Fibroblast of lung (primary cell): ENCODE measurements around the gene CFD. TPM values are rescaled to one million over a fixed set of nuclear protein-coding genes. Genes with fewer than 3 reads are reported as not detected.

ENCODE experiments used
- DNase-seq, 2 donors: peaks; one replicate each; pipeline versions ENCODE4 v3.0.0 to v3.0.0-alpha.2; 2010; ENCODE audit warnings: low read depth in 2 of 2
- H2AFZ ChIP-seq: 2 replicates; pipeline ENCODE4 v1.5.1; 2012; ENCODE audit warnings: low read length, control low read depth, inconsistent platforms
- H3K27ac ChIP-seq: 2 replicates; pipeline ENCODE4 v1.5.1; 2011; ENCODE audit warnings: low read length, control low read depth; ENCODE audit not compliant: insufficient read depth
- H3K27me3 ChIP-seq: 2 replicates; pipeline ENCODE4 v1.5.1; 2011; ENCODE audit warnings: mild to moderate bottlenecking, low read length; ENCODE audit not compliant: control insufficient read depth, insufficient read depth
- H3K36me3 ChIP-seq: 2 replicates; pipeline ENCODE4 v1.5.1; 2011; ENCODE audit warnings: low read length; ENCODE audit not compliant: control insufficient read depth, insufficient read depth
- H3K4me1 ChIP-seq: 2 replicates; pipeline ENCODE4 v1.5.1; 2011; ENCODE audit warnings: low read length; ENCODE audit not compliant: control insufficient read depth, insufficient read depth; ENCODE audit errors: extremely low read depth
- H3K4me2 ChIP-seq: 2 replicates; pipeline ENCODE4 v1.5.1; 2011; ENCODE audit warnings: low read length, control low read depth; ENCODE audit not compliant: insufficient read depth; ENCODE audit errors: extremely low read depth
- H3K4me3 ChIP-seq, 4 experiments: fragments of 200-600 bp in 1 of 4; sonication (generic) in 1 of 4; replicated peaks in 1 of 4; 2 replicates each; pipeline ENCODE4 v1.5.1; 2011 to 2016; ENCODE audit warnings: low read length in 4 of 4, low read depth in 3 of 4, mild to moderate bottlenecking in 3 of 4, control low read depth in 2 of 4, inconsistent platforms in 1 of 4, mixed read lengths in 1 of 4; ENCODE audit not compliant: insufficient read depth in 1 of 4; ENCODE audit errors: control extremely low read depth in 1 of 4
- H3K79me2 ChIP-seq: 2 replicates; pipeline ENCODE4 v1.5.1; 2012; ENCODE audit warnings: mild to moderate bottlenecking, low read length, inconsistent platforms; ENCODE audit not compliant: control insufficient read depth, insufficient read depth
- H3K9ac ChIP-seq: 2 replicates; pipeline ENCODE4 v1.5.1; 2011; ENCODE audit warnings: mild to moderate bottlenecking, low read length, control low read depth; ENCODE audit not compliant: insufficient read depth
- H3K9me3 ChIP-seq: 2 replicates; pipeline ENCODE4 v1.5.1; 2012; ENCODE audit warnings: low read depth, low read length; ENCODE audit not compliant: control insufficient read depth, insufficient read depth
- H4K20me1 ChIP-seq: 2 replicates; pipeline ENCODE4 v1.5.1; 2011; ENCODE audit warnings: low read length; ENCODE audit not compliant: control insufficient read depth, insufficient read depth; ENCODE audit errors: extremely low read depth
- EZH2 ChIP-seq: IDR thresholded peaks from 2 replicates; pipeline ENCODE4 v1.5.1; 2012; ENCODE audit warnings: low read length, control low read depth, mild to moderate bottlenecking; ENCODE audit errors: missing control alignments
- polyA plus RNA-seq, 2 donors: library from polyadenylated mRNA; depleted of rRNA in 1 of 2; stranded (reverse) in 1 of 2; unstranded in 1 of 2; fragments of >200 nt; gene quantifications; 2 replicates each; pipeline ENCODE4 v1.2.1, GENCODE V29; 2011 to 2012; ENCODE audit warnings: missing spikeins in 1 of 2
- total RNA-seq: library from RNA; depleted of rRNA; stranded (reverse); fragments of >200 nt; gene quantifications from 2 replicates; pipeline ENCODE4 v1.2.1, GENCODE V29; 2014
- TF ChIP-seq, protein P1 (sequence below), 2 donors: IDR thresholded peaks in 1 of 2; conservative IDR thresholded peaks in 1 of 2; 1 replicate in 1 of 2; 2 replicates in 1 of 2; pipeline ENCODE4 v1.5.1; 2011 to 2012; ENCODE audit warnings: low read length in 2 of 2, control low read depth in 1 of 2, inconsistent platforms in 1 of 2, low read depth in 1 of 2, mild to moderate bottlenecking in 1 of 2

CFD gene
- total and polyA plus RNA-seq, 2 donors (not counting 1 experiment from before 2014, with no cell fraction given): 1.00 to 18.8 TPM

DNA sequence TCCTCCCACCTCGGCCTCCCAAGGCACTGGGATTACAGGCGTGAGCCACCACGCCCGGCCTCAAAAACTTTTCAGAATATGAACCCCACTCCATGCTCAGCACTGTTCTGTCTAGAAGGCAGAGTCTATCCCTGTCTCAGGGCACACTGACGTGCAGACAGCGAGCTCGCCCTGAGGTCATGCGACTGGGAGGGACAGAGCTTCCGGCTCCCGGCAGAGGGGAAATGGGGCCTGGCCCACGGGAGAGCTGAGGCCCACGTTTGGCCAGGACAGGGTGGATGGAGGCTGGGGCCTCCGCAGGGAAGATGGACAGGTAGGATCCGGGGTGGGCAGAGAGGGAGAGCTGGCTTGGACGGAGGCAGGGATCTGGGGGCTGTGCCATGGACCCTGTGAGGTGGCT, 34.6 kb upstream of the CFD start:
- no peak overlapping the region for H3K27ac ChIP-seq
- no peaks in the 10 kb centered on the region for H3K79me2 ChIP-seq
- H2AFZ ChIP-seq: no peak overlapping the region
- no peaks in the 10 kb centered on the region for H3K36me3 ChIP-seq
- H3K4me1 ChIP-seq: no peaks in the 10 kb centered on the region
- no peaks in the 10 kb centered on the region for H3K27me3 ChIP-seq
- no peak overlapping the region for H3K4me3 ChIP-seq
- H3K4me2 ChIP-seq: no peak overlapping the region
- H4K20me1 ChIP-seq: no peaks in the 10 kb centered on the region
- no peak overlapping the region for H3K9ac ChIP-seq
- no peak for DNase-seq
- TF ChIP-seq EZH2: no peak
- TF ChIP-seq, protein P1, sequence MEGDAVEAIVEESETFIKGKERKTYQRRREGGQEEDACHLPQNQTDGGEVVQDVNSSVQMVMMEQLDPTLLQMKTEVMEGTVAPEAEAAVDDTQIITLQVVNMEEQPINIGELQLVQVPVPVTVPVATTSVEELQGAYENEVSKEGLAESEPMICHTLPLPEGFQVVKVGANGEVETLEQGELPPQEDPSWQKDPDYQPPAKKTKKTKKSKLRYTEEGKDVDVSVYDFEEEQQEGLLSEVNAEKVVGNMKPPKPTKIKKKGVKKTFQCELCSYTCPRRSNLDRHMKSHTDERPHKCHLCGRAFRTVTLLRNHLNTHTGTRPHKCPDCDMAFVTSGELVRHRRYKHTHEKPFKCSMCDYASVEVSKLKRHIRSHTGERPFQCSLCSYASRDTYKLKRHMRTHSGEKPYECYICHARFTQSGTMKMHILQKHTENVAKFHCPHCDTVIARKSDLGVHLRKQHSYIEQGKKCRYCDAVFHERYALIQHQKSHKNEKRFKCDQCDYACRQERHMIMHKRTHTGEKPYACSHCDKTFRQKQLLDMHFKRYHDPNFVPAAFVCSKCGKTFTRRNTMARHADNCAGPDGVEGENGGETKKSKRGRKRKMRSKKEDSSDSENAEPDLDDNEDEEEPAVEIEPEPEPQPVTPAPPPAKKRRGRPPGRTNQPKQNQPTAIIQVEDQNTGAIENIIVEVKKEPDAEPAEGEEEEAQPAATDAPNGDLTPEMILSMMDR (conservative IDR thresholded peaks at IDR 0.05 in 1 of 2, IDR thresholded peaks at IDR 0.05 in 1 of 2; ENCODE audit: low read depth in 1 of 2, low read length in 2 of 2): no peak
- no peaks in the 10 kb centered on the region for H3K9me3 ChIP-seq

DNA sequence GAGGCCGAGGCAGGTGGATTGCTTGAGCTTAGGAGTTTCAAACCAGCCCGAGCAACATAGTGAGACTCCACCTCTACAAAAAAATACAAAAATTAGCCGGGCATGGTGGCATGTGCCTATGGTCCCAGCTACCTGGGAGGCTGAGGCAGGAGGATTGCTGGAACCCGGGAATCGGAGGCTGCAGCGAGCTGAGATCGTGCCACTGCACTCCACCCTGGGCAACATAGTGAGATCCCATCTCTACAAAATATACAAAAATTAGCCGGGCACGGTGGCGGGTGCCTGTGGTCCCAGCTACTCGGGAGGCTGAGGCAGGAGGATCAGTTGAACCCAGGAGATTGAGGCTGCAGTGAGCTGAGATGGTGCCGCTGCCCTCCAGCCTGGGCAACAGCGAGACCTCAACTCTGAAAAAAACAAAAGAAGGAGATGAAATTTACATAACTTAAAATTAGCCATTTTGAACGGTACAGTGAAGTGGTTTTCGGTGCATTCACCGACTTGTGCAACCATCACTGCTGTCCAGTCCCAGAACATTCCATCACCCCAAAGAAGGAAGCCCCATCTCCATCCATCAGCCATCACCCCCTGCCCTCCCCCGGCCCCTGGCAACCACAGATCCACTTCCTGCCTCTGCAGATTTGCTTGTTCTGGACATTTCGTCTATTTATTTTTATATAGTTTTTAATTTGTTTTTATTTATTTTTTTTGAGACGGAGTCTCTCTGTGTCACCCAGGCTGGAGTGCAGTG, 33.4 kb upstream of the CFD start:
- no peaks in the 10 kb centered on the region for H3K4me1 ChIP-seq
- no peaks in the 10 kb centered on the region for H3K79me2 ChIP-seq
- H3K4me2 ChIP-seq: no peak overlapping the region
- H3K36me3 ChIP-seq: no peaks in the 10 kb centered on the region
- H3K4me3 ChIP-seq: no peak overlapping the region
- no peaks in the 10 kb centered on the region for H3K27me3 ChIP-seq
- DNase-seq: peak in 1 of 2 donors; percentile 68
- no peak overlapping the region for H2AFZ ChIP-seq
- TF ChIP-seq, protein P1 (conservative IDR thresholded peaks at IDR 0.05 in 1 of 2, IDR thresholded peaks at IDR 0.05 in 1 of 2; ENCODE audit: low read depth in 1 of 2, low read length in 2 of 2): no peak
- no peak for TF ChIP-seq EZH2
- no peaks in the 10 kb centered on the region for H4K20me1 ChIP-seq
- no peaks in the 10 kb centered on the region for H3K9me3 ChIP-seq
- H3K9ac ChIP-seq: no peak overlapping the region
- H3K27ac ChIP-seq: no peak overlapping the region

DNA sequence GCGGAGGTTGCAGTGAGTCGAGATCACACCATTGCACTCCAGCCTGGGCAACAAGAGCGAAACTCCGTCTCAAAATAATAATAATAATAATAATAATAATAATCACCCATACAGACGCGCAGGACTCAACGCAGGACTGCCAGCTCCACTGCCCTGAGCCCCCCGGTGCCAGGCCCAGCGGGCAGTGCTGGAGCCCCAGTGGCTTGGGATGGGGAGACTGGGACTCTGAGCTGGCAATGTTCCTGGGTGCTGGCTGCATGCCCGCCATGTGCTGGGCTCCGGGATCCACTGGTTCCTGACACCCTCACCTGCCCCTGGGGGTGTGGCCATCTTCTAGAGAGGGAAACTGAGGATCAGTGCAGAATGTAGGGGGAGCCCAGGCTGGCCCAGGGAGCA, 32.2 kb upstream of the CFD start:
- Histone ChIP-seq H2AFZ (no peak overlapping the region), H3K9ac (no peak overlapping the region), H4K20me1 (no peaks in the 10 kb centered on the region), H3K27me3 (no peaks in the 10 kb centered on the region), H3K4me3 (no peak overlapping the region), H3K4me1 (no peaks in the 10 kb centered on the region), H3K36me3 (no peaks in the 10 kb centered on the region), H3K4me2 (no peak overlapping the region), H3K79me2 (no peaks in the 10 kb centered on the region), H3K27ac (no peak overlapping the region), H3K9me3 (no peaks in the 10 kb centered on the region)
- no peak for DNase-seq
- TF ChIP-seq, protein P1 (conservative IDR thresholded peaks at IDR 0.05 in 1 of 2, IDR thresholded peaks at IDR 0.05 in 1 of 2; ENCODE audit: low read depth in 1 of 2, low read length in 2 of 2): no peak
- TF ChIP-seq EZH2: no peak
